Neural progenitor cell (in vitro differentiated cells): ENCODE data around the gene CIBAR2. TPM values are rescaled to one million over a fixed set of nuclear protein-coding genes. Genes with fewer than 3 reads are reported as not detected.

Source experiments
- DNase-seq: peaks from one replicate; pipeline ENCODE4 v3.0.0-alpha.2; 2016; ENCODE audit warnings: low spot score
- H2AFZ ChIP-seq: fragments of 200-600 bp; sonication (generic); replicated peaks from 2 replicates; pipeline ENCODE4 v1.6.1; 2016; ENCODE audit warnings: antibody characterized with exemption
- H3F3A ChIP-seq: fragments of 200-600 bp; sonication (generic); 2 replicates; pipeline ENCODE4 v1.6.1; 2016; ENCODE audit warnings: antibody characterized with exemption, low read depth
- H3K27ac ChIP-seq: fragments of 200-600 bp; sonication (generic); 2 replicates; pipeline ENCODE4 v1.5.1; 2016; ENCODE audit warnings: mild to moderate bottlenecking
- H3K27me3 ChIP-seq: fragments of 200-600 bp; sonication (generic); 2 replicates; pipeline ENCODE4 v1.6.1; 2016; ENCODE audit warnings: mild to moderate bottlenecking, moderate library complexity
- H3K36me3 ChIP-seq: fragments of 200-600 bp; sonication (generic); 2 replicates; pipeline ENCODE4 v1.5.1; 2016
- H3K4me1 ChIP-seq: fragments of 200-600 bp; sonication (generic); 2 replicates; pipeline ENCODE4 v1.6.1; 2016; ENCODE audit warnings: mixed run types
- H3K4me2 ChIP-seq: fragments of 200-600 bp; sonication (generic); 2 replicates; pipeline ENCODE4 v1.6.1; 2016
- H3K4me3 ChIP-seq: fragments of 200-600 bp; sonication (generic); 2 replicates; pipeline ENCODE4 v1.5.1; 2016
- H3K79me2 ChIP-seq: fragments of 200-600 bp; sonication (generic); 2 replicates; pipeline ENCODE4 v1.6.1; 2016; ENCODE audit warnings: low read depth
- H3K9ac ChIP-seq: fragments of 200-600 bp; sonication (generic); 2 replicates; pipeline ENCODE4 v1.6.1; 2016
- H3K9me3 ChIP-seq: fragments of 200-600 bp; sonication (generic); 2 replicates; pipeline ENCODE4 v1.5.1; 2016; ENCODE audit warnings: low read depth
- H4K20me1 ChIP-seq: fragments of 200-600 bp; sonication (generic); 2 replicates; pipeline ENCODE4 v1.6.1; 2016; ENCODE audit warnings: low read depth
- H3K27ac Mint-ChIP-seq: 3 replicates; pipeline ENCODE4 v1.8.0; 2021; ENCODE audit warnings: mixed read lengths
- H3K27me3 Mint-ChIP-seq: 2 replicates; pipeline ENCODE4 v1.8.0; 2022; ENCODE audit warnings: low read depth, mild to moderate bottlenecking, inconsistent platforms, moderate library complexity, mixed read lengths; ENCODE audit not compliant: insufficient read depth
- H3K36me3 Mint-ChIP-seq: 3 replicates; pipeline ENCODE4 v1.8.0; 2021; ENCODE audit warnings: mixed read lengths
- H3K4me1 Mint-ChIP-seq: 3 replicates; pipeline ENCODE4 v1.8.0; 2021; ENCODE audit warnings: mixed read lengths
- H3K4me3 Mint-ChIP-seq: 3 replicates; pipeline ENCODE4 v1.8.0; 2021; ENCODE audit warnings: mild to moderate bottlenecking, moderate library complexity, mixed read lengths
- H3K9me3 Mint-ChIP-seq: 3 replicates; pipeline ENCODE4 v1.8.0; 2020; ENCODE audit warnings: mixed read lengths
- EZH2 ChIP-seq: fragments of 200-600 bp; sonication (generic); IDR thresholded peaks from 2 replicates; pipeline ENCODE4 v1.6.1; 2017; ENCODE audit warnings: antibody characterized with exemption, mild to moderate bottlenecking, moderate library complexity
- EZH2phosphoT487 ChIP-seq: fragments of 200-600 bp; sonication (generic); IDR thresholded peaks from 2 replicates; pipeline ENCODE4 v1.6.1; 2017; ENCODE audit warnings: antibody characterized with exemption
- total RNA-seq: library from RNA; depleted of rRNA; stranded (reverse); fragments of >200 nt; gene quantifications from 2 replicates; pipeline ENCODE4 v1.2.3, GENCODE V29; 2015; ENCODE audit warnings: low replicate concordance
- TF ChIP-seq, protein P1 (sequence below): fragments of 200-600 bp; sonication (generic); IDR thresholded peaks from 2 replicates; pipeline ENCODE4 v1.5.1; 2017; ENCODE audit warnings: antibody characterized with exemption, mild to moderate bottlenecking

Gene CIBAR2
- total RNA-seq, 1 donor from 2014 or later, result not detected

DNA sequence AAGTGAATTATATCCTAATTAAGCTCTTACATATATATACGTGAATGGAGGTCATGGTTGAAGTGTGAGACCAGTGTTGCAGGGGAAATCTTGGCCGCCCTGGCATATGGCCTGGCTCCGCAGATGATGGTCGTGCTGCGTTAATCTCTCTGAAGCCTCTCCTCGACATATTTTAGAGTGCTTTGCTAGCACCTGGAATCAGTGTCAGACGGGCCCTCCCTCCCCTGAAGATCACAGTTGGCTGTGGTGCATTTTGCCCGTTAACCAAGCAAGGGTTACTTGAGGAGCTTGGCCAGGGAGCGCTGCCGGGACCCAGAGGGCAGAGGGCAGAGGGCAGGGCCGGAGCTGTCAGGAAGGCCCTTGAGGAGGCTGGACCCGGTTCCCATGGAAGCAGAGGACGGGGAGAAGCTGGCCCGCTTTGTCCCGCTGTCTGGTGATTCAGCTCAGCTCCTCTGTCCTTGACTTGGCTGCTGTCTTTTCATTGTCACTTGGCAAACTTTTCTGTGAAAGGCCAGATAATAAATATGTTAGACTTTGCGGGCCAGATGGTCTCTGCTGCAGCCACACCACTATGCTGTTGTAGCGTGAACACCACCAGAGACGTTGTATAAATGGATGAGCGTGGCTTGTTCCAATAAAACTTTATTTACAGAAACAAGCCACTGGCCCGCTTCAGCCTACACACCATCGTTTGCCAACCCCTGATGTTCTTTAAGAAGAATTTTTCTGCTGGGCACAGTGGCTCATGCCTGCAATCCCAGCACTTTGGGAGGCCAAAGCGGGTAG is 32.3 kb downstream of the CIBAR2 start:
- no peaks in the 10 kb centered on the region for H3K9me3 ChIP-seq
- H3K4me1 Mint-ChIP-seq, result peaks cover 41% of the 10 kb centered on the region
- no peak overlapping the region for H3K4me2 ChIP-seq
- no peak overlapping the region for H3K27ac ChIP-seq
- no peaks in the 10 kb centered on the region for H3K79me2 ChIP-seq
- H3K36me3 ChIP-seq, result no peaks in the 10 kb centered on the region
- H3K27me3 Mint-ChIP-seq, result peaks cover 12% of the 10 kb centered on the region
- peaks cover 50% of the 10 kb centered on the region for H3K4me1 ChIP-seq
- no peak overlapping the region for H3K4me3 ChIP-seq
- peaks cover 5% of the 10 kb centered on the region for H4K20me1 ChIP-seq
- H3K9me3 Mint-ChIP-seq, result no peaks in the 10 kb centered on the region
- TF ChIP-seq, protein P1, sequence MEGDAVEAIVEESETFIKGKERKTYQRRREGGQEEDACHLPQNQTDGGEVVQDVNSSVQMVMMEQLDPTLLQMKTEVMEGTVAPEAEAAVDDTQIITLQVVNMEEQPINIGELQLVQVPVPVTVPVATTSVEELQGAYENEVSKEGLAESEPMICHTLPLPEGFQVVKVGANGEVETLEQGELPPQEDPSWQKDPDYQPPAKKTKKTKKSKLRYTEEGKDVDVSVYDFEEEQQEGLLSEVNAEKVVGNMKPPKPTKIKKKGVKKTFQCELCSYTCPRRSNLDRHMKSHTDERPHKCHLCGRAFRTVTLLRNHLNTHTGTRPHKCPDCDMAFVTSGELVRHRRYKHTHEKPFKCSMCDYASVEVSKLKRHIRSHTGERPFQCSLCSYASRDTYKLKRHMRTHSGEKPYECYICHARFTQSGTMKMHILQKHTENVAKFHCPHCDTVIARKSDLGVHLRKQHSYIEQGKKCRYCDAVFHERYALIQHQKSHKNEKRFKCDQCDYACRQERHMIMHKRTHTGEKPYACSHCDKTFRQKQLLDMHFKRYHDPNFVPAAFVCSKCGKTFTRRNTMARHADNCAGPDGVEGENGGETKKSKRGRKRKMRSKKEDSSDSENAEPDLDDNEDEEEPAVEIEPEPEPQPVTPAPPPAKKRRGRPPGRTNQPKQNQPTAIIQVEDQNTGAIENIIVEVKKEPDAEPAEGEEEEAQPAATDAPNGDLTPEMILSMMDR, result no peak
- TF ChIP-seq EZH2phosphoT487 (no peak), EZH2 (no peak)
- H3K4me3 Mint-ChIP-seq, result no peak overlapping the region
- H2AFZ ChIP-seq, result no peak overlapping the region
- peak overlapping the region; percentile 4 for H3K27ac Mint-ChIP-seq
- no peak for DNase-seq
- peaks cover 42% of the 10 kb centered on the region for H3F3A ChIP-seq
- H3K27me3 ChIP-seq, result peaks cover 32% of the 10 kb centered on the region
- H3K9ac ChIP-seq, result no peak overlapping the region
- peaks cover 13% of the 10 kb centered on the region for H3K36me3 Mint-ChIP-seq

- no peak overlapping the region for H2AFZ ChIP-seq
- H3K4me3 ChIP-seq, result no peak overlapping the region
- no peaks in the 10 kb centered on the region for H3K9me3 Mint-ChIP-seq
- no peaks in the 10 kb centered on the region for H3K9me3 ChIP-seq
- H3K27ac Mint-ChIP-seq, result no peak overlapping the region
- H3K36me3 Mint-ChIP-seq, result peaks cover 13% of the 10 kb centered on the region
- no peak for DNase-seq
- TF ChIP-seq EZH2phosphoT487, result no peak
- no peak for TF ChIP-seq EZH2
- TF ChIP-seq, protein P1, result no peak
- H3K4me1 ChIP-seq, result peaks cover 48% of the 10 kb centered on the region
- H4K20me1 ChIP-seq, result peaks cover 5% of the 10 kb centered on the region
- H3K4me1 Mint-ChIP-seq, result peaks cover 37% of the 10 kb centered on the region
- no peak overlapping the region for H3K9ac ChIP-seq
- H3K36me3 ChIP-seq, result no peaks in the 10 kb centered on the region
- peaks cover 33% of the 10 kb centered on the region for H3F3A ChIP-seq
- no peak overlapping the region for H3K27ac ChIP-seq
- H3K79me2 ChIP-seq, result no peaks in the 10 kb centered on the region
- H3K27me3 Mint-ChIP-seq, result peaks cover 7% of the 10 kb centered on the region
- H3K4me3 Mint-ChIP-seq, result no peak overlapping the region
- H3K27me3 ChIP-seq, result peaks cover 27% of the 10 kb centered on the region
- no peak overlapping the region for H3K4me2 ChIP-seq
Observed at GRCh38 chr16:85078952-85079351, 33.3 kb downstream of the CIBAR2 start.

GRCh38 chr16:85078226-85078625 is 34.0 kb downstream of the CIBAR2 start:
- Mint-ChIP-seq H3K27ac (no peak overlapping the region), H3K4me1 (peaks cover 31% of the 10 kb centered on the region), H3K36me3 (peaks cover 13% of the 10 kb centered on the region), H3K27me3 (peaks cover 7% of the 10 kb centered on the region), H3K4me3 (no peak overlapping the region), H3K9me3 (no peaks in the 10 kb centered on the region)
- Histone ChIP-seq H3K4me1 (peaks cover 41% of the 10 kb centered on the region), H3K9me3 (no peaks in the 10 kb centered on the region), H3K36me3 (no peaks in the 10 kb centered on the region), H2AFZ (no peak overlapping the region), H3K27ac (no peak overlapping the region), H3K79me2 (no peaks in the 10 kb centered on the region), H3K27me3 (peaks cover 27% of the 10 kb centered on the region), H3K9ac (no peak overlapping the region), H3K4me2 (no peak overlapping the region), H4K20me1 (no peaks in the 10 kb centered on the region), H3F3A (peaks cover 25% of the 10 kb centered on the region), H3K4me3 (no peak overlapping the region)
- no peak for TF ChIP-seq EZH2phosphoT487
- TF ChIP-seq, protein P1, result no peak
- no peak for TF ChIP-seq EZH2
- no peak for DNase-seq
